GM19099 (cell line): ENCODE results near the gene DCDC2C.

Experiments
- POLR2A ChIP-seq: IDR thresholded peaks from 3 replicates; pipeline ENCODE4 v1.6.1; 2011; ENCODE audit warnings: low read depth; ENCODE audit not compliant: insufficient read length; ENCODE audit errors: extremely low read depth

DCDC2C gene

GRCh38 chr2:3742743-3743508, 39.6 kb downstream of the DCDC2C start:
- TF ChIP-seq POLR2A: no peak

GRCh38 chr2:3743951-3744555, 40.7 kb downstream of the DCDC2C start:
- no peak for TF ChIP-seq POLR2A

- no peak for TF ChIP-seq POLR2A
Measured at GRCh38 chr2:3745920-3746319, 42.5 kb downstream of the DCDC2C start.

GRCh38 chr2:3747032-3747654, 43.8 kb downstream of the DCDC2C start:
- no peak for TF ChIP-seq POLR2A

GRCh38 chr2:3747826-3748225, 44.5 kb downstream of the DCDC2C start:
- no peak for TF ChIP-seq POLR2A

- TF ChIP-seq POLR2A: no peak
Measured at GRCh38 chr2:3749201-3749600, 45.8 kb downstream of the DCDC2C start.

- no peak for TF ChIP-seq POLR2A
Measured at GRCh38 chr2:3751251-3751650, 47.9 kb downstream of the DCDC2C start.

GRCh38 chr2:3751806-3752205, 48.4 kb downstream of the DCDC2C start:
- no peak for TF ChIP-seq POLR2A

- no peak for TF ChIP-seq POLR2A
Measured at GRCh38 chr2:3752376-3752775, 49.0 kb downstream of the DCDC2C start.

GRCh38 chr2:3753561-3753960, 50.2 kb downstream of the DCDC2C start:
- TF ChIP-seq POLR2A: no peak

GRCh38 chr2:3754280-3754679, 50.9 kb downstream of the DCDC2C start:
- TF ChIP-seq POLR2A: no peak

- TF ChIP-seq POLR2A: no peak
Measured at GRCh38 chr2:3754795-3755194, 51.4 kb downstream of the DCDC2C start.

- TF ChIP-seq POLR2A: no peak
Measured at GRCh38 chr2:3755277-3755676, 51.9 kb downstream of the DCDC2C start.

- TF ChIP-seq POLR2A: no peak
Measured at GRCh38 chr2:3756306-3756705, 52.9 kb downstream of the DCDC2C start.

- TF ChIP-seq POLR2A: no peak
Measured at GRCh38 chr2:3758906-3759305, 55.5 kb downstream of the DCDC2C start.

- no peak for TF ChIP-seq POLR2A
Measured at GRCh38 chr2:3759331-3759730, 56.0 kb downstream of the DCDC2C start.

GRCh38 chr2:3759761-3760160, 56.4 kb downstream of the DCDC2C start:
- no peak for TF ChIP-seq POLR2A

GRCh38 chr2:3761272-3761671, 57.9 kb downstream of the DCDC2C start:
- no peak for TF ChIP-seq POLR2A
